ENCODE results near the gene CLN6. TPM values are rescaled to one million over a fixed set of nuclear protein-coding genes. Genes with fewer than 3 reads are reported as not detected.
A peak's percentile ranks its signal among the peaks of the same experiment; 100 is the strongest.
"Not testable (repeated sequence)": the region's sequence is repeated elsewhere in the genome, so short reads cannot be mapped to it uniquely, and the experiment has no call there.

Gene CLN6
- total RNA-seq, 1 donor from 2014 or later = 10.3 TPM

- DNase-seq (ENCODE audit: low read depth in 2 of 2) = no peak
Measured at GRCh38 chr15:68192117-68192516, 37.4 kb downstream of the CLN6 start.

- DNase-seq (ENCODE audit: low read depth in 2 of 2) = no peak
Measured at GRCh38 chr15:68191555-68191954, 38.0 kb downstream of the CLN6 start.

GRCh38 chr15:68190048-68190447 is 39.5 kb downstream of the CLN6 start:
- no peak for DNase-seq (ENCODE audit: low read depth in 2 of 2)

- DNase-seq (ENCODE audit: low read depth in 2 of 2) = no peak
Measured at GRCh38 chr15:68188647-68189046, 40.9 kb downstream of the CLN6 start.

GRCh38 chr15:68187559-68187958 is 42.0 kb downstream of the CLN6 start:
- peak; percentile 59 to 89 for DNase-seq (ENCODE audit: low read depth in 2 of 2)

- peak in 1 of 2 donors; percentile 34 for DNase-seq (ENCODE audit: low read depth in 2 of 2)
Measured at GRCh38 chr15:68186671-68187397, 42.7 kb downstream of the CLN6 start.

- DNase-seq (ENCODE audit: low read depth in 2 of 2) = no peak
Measured at GRCh38 chr15:68184616-68185480, 44.7 kb downstream of the CLN6 start.

- no peak for DNase-seq (ENCODE audit: low read depth in 2 of 2)
Measured at GRCh38 chr15:68183616-68184315, 45.8 kb downstream of the CLN6 start.

- DNase-seq (ENCODE audit: low read depth in 2 of 2) = no peak
Measured at GRCh38 chr15:68177742-68178141, 51.8 kb downstream of the CLN6 start.

GRCh38 chr15:68176601-68177000 is 52.9 kb downstream of the CLN6 start:
- DNase-seq (ENCODE audit: low read depth in 2 of 2) = no peak

- peak in 1 of 2 donors; percentile 26 for DNase-seq (ENCODE audit: low read depth in 2 of 2)
Measured at GRCh38 chr15:68175526-68175925, 54.0 kb downstream of the CLN6 start.

GRCh38 chr15:68173119-68173518 is 56.4 kb downstream of the CLN6 start:
- DNase-seq (ENCODE audit: low read depth in 2 of 2) = no peak

- DNase-seq (ENCODE audit: low read depth in 2 of 2) = not testable (repeated sequence)
Measured at GRCh38 chr15:68172037-68172436, 57.5 kb downstream of the CLN6 start.

- no peak for DNase-seq (ENCODE audit: low read depth in 2 of 2)
Measured at GRCh38 chr15:68166847-68167246, 62.7 kb downstream of the CLN6 start.

GRCh38 chr15:68163191-68163590 is 66.3 kb downstream of the CLN6 start:
- DNase-seq (ENCODE audit: low read depth in 2 of 2) = no peak

GRCh38 chr15:68158046-68158628 is 71.4 kb downstream of the CLN6 start:
- peak in 1 of 2 donors; percentile 65 for DNase-seq (ENCODE audit: low read depth in 2 of 2)

- DNase-seq (ENCODE audit: low read depth in 2 of 2) = no peak
Measured at GRCh38 chr15:68157074-68157473, 72.5 kb downstream of the CLN6 start.

Measured in lung microvascular endothelial cell (primary cell).